ENCODE data around the gene SORCS1. TPM values are rescaled to one million over a fixed set of nuclear protein-coding genes. Genes with fewer than 3 reads are reported as not detected.
A peak's percentile ranks its signal among the peaks of the same experiment; 100 is the strongest.

SORCS1 gene
- total and polyA plus RNA-seq, 2 donors (not counting 1 experiment from before 2014, with no cell fraction given): under 0.01 to 0.01 TPM

- DNase-seq (ENCODE audit: low read depth in 2 of 2): no peak
- H3K9ac ChIP-seq (ENCODE audit: insufficient read depth, low read length): no peak overlapping the region
- H3K4me1 ChIP-seq (ENCODE audit: control insufficient read depth, extremely low read depth, insufficient read depth, low read length): no peaks in the 10 kb centered on the region
- no peak overlapping the region for H3K4me2 ChIP-seq (ENCODE audit: extremely low read depth, insufficient read depth, low read length)
- H3K27ac ChIP-seq (ENCODE audit: insufficient read depth, low read length): no peak overlapping the region
- H2AFZ ChIP-seq (ENCODE audit: low read length): no peak overlapping the region
- no peaks in the 10 kb centered on the region for H3K9me3 ChIP-seq (ENCODE audit: control insufficient read depth, insufficient read depth, low read depth, low read length)
- no peaks in the 10 kb centered on the region for H3K79me2 ChIP-seq (ENCODE audit: control insufficient read depth, insufficient read depth, low read length)
- H4K20me1 ChIP-seq (ENCODE audit: control insufficient read depth, extremely low read depth, insufficient read depth, low read length): no peaks in the 10 kb centered on the region
- H3K36me3 ChIP-seq (ENCODE audit: control insufficient read depth, insufficient read depth, low read length): no peaks in the 10 kb centered on the region
- H3K4me3 ChIP-seq (replicated peaks in 1 of 4; ENCODE audit: control extremely low read depth in 1 of 4, insufficient read depth in 1 of 4, low read depth in 3 of 4, low read length in 4 of 4): no peak overlapping the region
- TF ChIP-seq CTCF (conservative IDR thresholded peaks at IDR 0.05 in 1 of 2, IDR thresholded peaks at IDR 0.05 in 1 of 2; ENCODE audit: low read depth in 1 of 2, low read length in 2 of 2) (no peak), EZH2 (IDR thresholded peaks at IDR 0.05; ENCODE audit: low read length, missing control alignments) (no peak)
- no peaks in the 10 kb centered on the region for H3K27me3 ChIP-seq (ENCODE audit: control insufficient read depth, insufficient read depth, low read length)
Measured at GRCh38 chr10:106547047-106547635, 617.4 kb downstream of the SORCS1 start.

DNA sequence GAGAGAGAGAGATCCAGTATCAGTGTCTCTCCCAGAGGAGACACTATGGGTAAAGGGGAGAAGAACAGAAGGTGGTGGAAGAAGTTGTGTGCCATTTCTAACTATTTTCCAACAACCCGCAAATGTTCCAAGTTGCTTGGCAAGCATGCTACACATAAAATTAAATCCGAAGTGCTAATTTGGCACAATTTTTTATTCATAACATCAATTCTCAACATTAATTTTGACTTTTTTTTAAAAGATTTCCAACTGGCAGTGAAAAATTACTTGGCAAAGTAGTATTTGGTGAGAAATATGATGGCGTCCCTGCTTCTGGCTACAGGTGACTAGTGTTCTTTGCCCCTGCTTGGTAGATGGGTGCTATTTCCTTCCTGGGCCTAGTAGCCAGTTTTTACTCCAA, 622.0 kb downstream of the SORCS1 start:
- no peak overlapping the region for H3K9ac ChIP-seq (ENCODE audit: insufficient read depth, low read length)
- no peak overlapping the region for H2AFZ ChIP-seq (ENCODE audit: low read length)
- no peak overlapping the region for H3K4me3 ChIP-seq (replicated peaks in 1 of 4; ENCODE audit: control extremely low read depth in 1 of 4, insufficient read depth in 1 of 4, low read depth in 3 of 4, low read length in 4 of 4)
- H3K36me3 ChIP-seq (ENCODE audit: control insufficient read depth, insufficient read depth, low read length): no peaks in the 10 kb centered on the region
- H3K4me2 ChIP-seq (ENCODE audit: extremely low read depth, insufficient read depth, low read length): no peak overlapping the region
- no peak overlapping the region for H3K27ac ChIP-seq (ENCODE audit: insufficient read depth, low read length)
- H4K20me1 ChIP-seq (ENCODE audit: control insufficient read depth, extremely low read depth, insufficient read depth, low read length): no peaks in the 10 kb centered on the region
- no peaks in the 10 kb centered on the region for H3K27me3 ChIP-seq (ENCODE audit: control insufficient read depth, insufficient read depth, low read length)
- no peak for TF ChIP-seq EZH2 (IDR thresholded peaks at IDR 0.05; ENCODE audit: low read length, missing control alignments)
- no peak for TF ChIP-seq CTCF (conservative IDR thresholded peaks at IDR 0.05 in 1 of 2, IDR thresholded peaks at IDR 0.05 in 1 of 2; ENCODE audit: low read depth in 1 of 2, low read length in 2 of 2)
- H3K79me2 ChIP-seq (ENCODE audit: control insufficient read depth, insufficient read depth, low read length): no peaks in the 10 kb centered on the region
- DNase-seq (ENCODE audit: low read depth in 2 of 2): no peak
- no peaks in the 10 kb centered on the region for H3K4me1 ChIP-seq (ENCODE audit: control insufficient read depth, extremely low read depth, insufficient read depth, low read length)
- H3K9me3 ChIP-seq (ENCODE audit: control insufficient read depth, insufficient read depth, low read depth, low read length): no peaks in the 10 kb centered on the region

- Histone ChIP-seq H3K4me1 (ENCODE audit: control insufficient read depth, extremely low read depth, insufficient read depth, low read length) (no peaks in the 10 kb centered on the region), H2AFZ (ENCODE audit: low read length) (no peak overlapping the region), H3K9ac (ENCODE audit: insufficient read depth, low read length) (no peak overlapping the region), H3K27ac (ENCODE audit: insufficient read depth, low read length) (no peak overlapping the region), H3K9me3 (ENCODE audit: control insufficient read depth, insufficient read depth, low read depth, low read length) (no peaks in the 10 kb centered on the region), H3K36me3 (ENCODE audit: control insufficient read depth, insufficient read depth, low read length) (no peaks in the 10 kb centered on the region), H3K4me2 (ENCODE audit: extremely low read depth, insufficient read depth, low read length) (no peak overlapping the region), H4K20me1 (ENCODE audit: control insufficient read depth, extremely low read depth, insufficient read depth, low read length) (no peaks in the 10 kb centered on the region), H3K79me2 (ENCODE audit: control insufficient read depth, insufficient read depth, low read length) (no peaks in the 10 kb centered on the region), H3K27me3 (ENCODE audit: control insufficient read depth, insufficient read depth, low read length) (no peaks in the 10 kb centered on the region), H3K4me3 (replicated peaks in 1 of 4; ENCODE audit: control extremely low read depth in 1 of 4, insufficient read depth in 1 of 4, low read depth in 3 of 4, low read length in 4 of 4) (no peak overlapping the region)
- peak in 1 of 2 donors; percentile 12 for DNase-seq (ENCODE audit: low read depth in 2 of 2)
- TF ChIP-seq EZH2 (IDR thresholded peaks at IDR 0.05; ENCODE audit: low read length, missing control alignments) (no peak), CTCF (conservative IDR thresholded peaks at IDR 0.05 in 1 of 2, IDR thresholded peaks at IDR 0.05 in 1 of 2; ENCODE audit: low read depth in 1 of 2, low read length in 2 of 2) (no peak)
Measured at GRCh38 chr10:106540645-106541044, 623.9 kb downstream of the SORCS1 start.
